ENCODE data around the gene HRH4.

Gene HRH4

GRCh38 chr18:24509435-24509834, 49.0 kb downstream of the HRH4 start:
- no peak for DNase-seq

GRCh38 chr18:24514439-24514838, 54.0 kb downstream of the HRH4 start:
- peak; percentile 20 to 55 for DNase-seq

DNA sequence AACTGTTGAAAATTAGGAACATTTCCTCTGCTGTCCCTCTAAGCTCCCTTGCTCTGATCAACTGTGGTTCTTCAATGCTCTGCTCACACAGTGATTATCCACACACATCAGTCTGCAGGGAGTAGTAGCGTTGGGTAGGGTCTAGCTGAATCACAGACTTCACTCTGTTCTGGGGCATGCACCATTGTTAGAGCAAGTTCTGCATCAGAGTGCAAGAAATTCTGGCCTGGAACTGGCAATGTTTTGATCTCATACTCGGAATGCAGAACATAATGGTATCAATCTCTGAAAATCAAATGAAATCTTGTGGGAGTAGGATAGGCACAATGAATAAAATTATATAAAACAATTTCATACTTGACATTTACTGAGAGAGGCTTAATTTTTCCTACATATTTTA, 55.3 kb downstream of the HRH4 start:
- DNase-seq = no peak

GRCh38 chr18:24516261-24516660, 55.8 kb downstream of the HRH4 start:
- peak; percentile 67 to 75 for DNase-seq

GRCh38 chr18:24517554-24517953, 57.1 kb downstream of the HRH4 start:
- no peak for DNase-seq

DNA sequence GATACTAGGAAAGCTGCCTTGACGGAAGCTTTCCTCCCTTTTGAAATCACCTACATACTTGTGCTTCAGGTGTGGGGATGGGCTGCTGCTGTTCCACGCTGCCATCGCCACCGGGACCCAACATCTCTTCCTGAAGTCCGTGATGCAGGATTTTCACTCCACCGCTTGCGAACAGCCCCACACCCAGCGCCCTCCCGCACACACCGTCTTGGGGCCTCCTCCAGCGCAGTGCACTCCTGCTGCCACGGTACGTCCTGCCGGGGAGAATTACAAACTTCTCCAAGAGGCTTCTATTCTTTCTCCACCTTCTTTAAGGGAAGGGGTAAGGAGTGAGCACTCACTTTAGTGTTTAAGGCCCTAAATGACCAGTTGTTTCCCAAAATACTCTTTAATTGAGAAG, 58.2 kb downstream of the HRH4 start:
- no peak for DNase-seq

All from inflammatory macrophage (primary cell).